Right renal cortex interstitium (tissue), 3 donors: ENCODE data around the gene PLA2R1. TPM values are rescaled to one million over a fixed set of nuclear protein-coding genes. Genes with fewer than 3 reads are reported as not detected.
"Not testable (repeated sequence)": the region's sequence is repeated elsewhere in the genome, so short reads cannot be mapped to it uniquely, and the experiment has no call there.

ENCODE experiments used
- DNase-seq, 3 donors: peaks; one replicate each; pipeline ENCODE4 v3.0.0-alpha.2; 2013; ENCODE audit warnings: low read depth in 3 of 3, low spot score in 2 of 3
- polyA plus RNA-seq, 3 donors: library from polyadenylated mRNA; unstranded; fragments of 120-200 nt; gene quantifications; one replicate each; pipeline ENCODE4 v1.2.1, GENCODE V29; 2013; ENCODE audit not compliant: insufficient read length in 3 of 3

PLA2R1 gene
- polyA plus RNA-seq, 3 donors, result 65.5 to 130 (median 112) TPM

DNA sequence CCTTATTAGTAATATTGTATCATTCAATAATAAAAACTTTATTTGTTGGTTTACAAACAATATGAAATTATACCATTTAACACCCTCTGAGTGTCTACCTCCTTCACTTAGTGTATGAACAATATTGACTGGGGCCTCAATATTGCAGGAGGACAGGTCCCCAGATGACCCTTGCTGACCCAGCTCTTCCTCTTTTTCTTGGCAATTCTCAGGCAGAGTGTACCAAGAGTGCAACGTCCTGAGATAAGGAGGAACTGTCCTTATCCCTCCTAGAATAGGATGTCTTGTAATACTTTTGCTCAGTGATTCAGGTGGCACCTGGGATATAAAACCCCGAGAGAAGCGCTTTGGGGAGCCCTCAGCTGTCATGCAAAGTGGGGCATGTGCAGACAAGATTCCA lies 76.8 kb downstream of the PLA2R1 start:
- no peak for DNase-seq

DNA sequence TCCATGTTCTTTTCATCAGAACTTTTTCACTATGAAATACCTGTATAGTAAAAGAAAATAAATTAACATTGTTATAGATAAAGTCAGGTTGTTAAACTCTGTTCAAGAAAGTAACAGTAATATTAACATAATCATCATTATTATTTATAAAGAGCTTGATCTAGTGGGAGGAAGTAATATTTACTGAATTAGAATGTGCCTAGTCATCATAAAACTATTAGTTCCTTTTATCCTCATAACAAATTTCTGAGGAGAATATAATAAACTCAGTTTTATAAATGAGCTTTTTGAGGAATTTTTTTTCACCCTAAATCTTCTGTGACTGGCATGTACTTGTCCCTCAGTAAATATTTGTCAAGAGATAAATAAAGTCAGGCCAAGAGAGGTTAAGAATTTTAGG lies 78.4 kb downstream of the PLA2R1 start:
- no peak for DNase-seq

- no peak for DNase-seq
Measured at GRCh38 chr2:159982842-159983785, 79.3 kb downstream of the PLA2R1 start.

- no peak for DNase-seq
Measured at GRCh38 chr2:159982270-159982669, 80.1 kb downstream of the PLA2R1 start.

GRCh38 chr2:159976527-159977160 lies 85.8 kb downstream of the PLA2R1 start:
- no peak for DNase-seq

GRCh38 chr2:159973325-159973724 lies 89.1 kb downstream of the PLA2R1 start:
- DNase-seq, result no peak

DNA sequence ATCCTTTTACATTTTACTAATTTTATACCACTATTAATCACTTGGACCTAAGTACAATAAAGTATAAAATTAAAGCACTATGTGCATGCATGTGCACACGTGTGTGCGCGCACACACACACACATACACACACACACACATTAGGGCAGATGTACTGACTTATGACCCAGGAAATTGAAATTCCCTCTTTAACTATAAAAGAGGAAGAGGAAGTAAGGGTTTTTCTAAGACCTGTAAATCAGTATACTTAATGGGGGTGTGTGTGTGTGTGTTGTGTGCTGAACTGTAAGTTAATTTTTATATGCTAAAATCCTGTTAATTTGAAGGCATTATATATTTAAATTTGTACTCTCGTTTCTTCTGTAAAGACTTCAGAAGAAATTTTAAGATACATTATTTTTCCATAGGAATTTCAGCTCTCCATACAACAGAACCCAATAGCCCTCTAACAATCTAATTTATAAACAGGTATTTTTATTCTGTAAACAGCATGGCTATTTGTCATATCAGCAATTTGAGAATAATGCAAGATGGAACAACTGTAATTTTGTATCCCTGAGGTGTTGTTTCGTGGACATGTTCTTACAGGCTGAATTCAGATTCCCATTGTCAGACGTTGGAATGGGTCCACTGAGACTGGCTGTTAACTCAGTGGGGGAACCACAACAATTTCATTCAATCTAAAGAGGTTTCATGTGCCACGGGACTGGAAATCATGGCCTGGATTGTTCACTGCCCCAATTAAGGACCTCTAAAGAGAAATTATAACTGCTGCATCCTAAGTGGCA lies 90.9 kb downstream of the PLA2R1 start:
- DNase-seq, result no peak

DNA sequence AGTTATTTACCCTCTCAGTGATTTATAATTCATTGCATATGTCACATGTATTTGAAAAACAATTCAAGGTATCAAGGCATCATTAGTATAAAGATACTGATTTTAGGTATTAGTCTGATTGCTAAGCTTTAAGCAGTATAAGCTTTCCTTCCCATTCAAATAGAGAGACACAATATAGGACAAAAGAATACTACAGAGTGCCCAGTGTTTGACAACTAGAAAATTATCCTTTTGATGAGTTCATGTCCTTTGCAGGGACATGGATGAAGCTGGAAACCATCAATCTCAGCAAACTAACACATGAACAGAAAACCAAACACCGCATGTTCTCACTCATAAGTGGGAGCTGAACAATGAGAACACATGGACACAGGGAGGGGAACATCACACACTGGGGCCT lies 91.9 kb downstream of the PLA2R1 start:
- DNase-seq, result not testable (repeated sequence)

DNA sequence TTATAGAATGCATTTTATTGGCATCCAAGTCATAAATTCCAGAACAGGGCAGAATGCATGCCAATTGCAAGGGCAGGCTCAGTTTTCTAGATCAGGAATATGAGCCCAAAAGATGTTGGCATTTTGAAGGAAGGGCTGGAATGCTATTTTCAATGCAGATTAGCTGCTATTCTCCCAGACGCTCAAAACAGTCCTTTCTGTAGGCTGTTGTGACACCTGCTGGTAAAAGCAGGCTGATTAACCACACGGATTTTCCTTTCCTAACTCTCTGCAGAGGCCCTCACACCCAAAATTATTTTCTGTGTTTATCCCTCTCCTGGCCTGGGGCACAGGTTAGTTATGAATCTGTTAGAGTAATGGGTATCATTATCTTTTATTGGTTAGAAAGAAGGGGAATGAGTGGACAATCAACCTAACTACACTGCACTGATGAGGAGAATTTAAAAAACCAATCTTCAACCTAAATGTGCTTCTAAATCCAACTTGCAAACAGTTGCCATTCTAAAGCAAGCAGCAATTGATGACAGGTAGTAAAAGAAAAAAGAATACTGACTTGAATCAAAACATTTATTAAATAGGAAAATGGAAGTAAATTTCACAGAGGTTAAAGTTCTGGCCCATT lies 94.0 kb downstream of the PLA2R1 start:
- DNase-seq, result no peak

DNA sequence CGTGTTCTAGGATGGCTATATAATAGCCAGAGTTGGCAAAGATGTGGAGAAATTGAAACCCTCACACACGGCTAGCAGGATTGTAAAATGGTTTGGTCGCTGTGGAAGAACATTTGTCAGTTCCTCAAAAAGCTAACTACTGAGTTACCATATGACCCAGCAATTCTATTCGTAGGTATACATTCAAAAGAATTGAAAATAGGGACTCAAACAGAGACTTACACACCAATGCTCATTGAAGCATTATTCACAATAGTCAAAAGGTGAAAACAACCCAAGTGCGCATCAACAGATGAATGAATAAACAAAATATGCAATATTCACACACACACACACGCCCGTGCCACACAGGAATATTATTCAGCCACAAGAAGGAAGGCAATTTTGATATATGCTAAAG lies 98.7 kb downstream of the PLA2R1 start:
- DNase-seq, result no peak

GRCh38 chr2:159962513-159962912 lies 99.9 kb downstream of the PLA2R1 start:
- not testable (repeated sequence) for DNase-seq

GRCh38 chr2:159961451-159961850 lies 101.0 kb downstream of the PLA2R1 start:
- no peak for DNase-seq

DNA sequence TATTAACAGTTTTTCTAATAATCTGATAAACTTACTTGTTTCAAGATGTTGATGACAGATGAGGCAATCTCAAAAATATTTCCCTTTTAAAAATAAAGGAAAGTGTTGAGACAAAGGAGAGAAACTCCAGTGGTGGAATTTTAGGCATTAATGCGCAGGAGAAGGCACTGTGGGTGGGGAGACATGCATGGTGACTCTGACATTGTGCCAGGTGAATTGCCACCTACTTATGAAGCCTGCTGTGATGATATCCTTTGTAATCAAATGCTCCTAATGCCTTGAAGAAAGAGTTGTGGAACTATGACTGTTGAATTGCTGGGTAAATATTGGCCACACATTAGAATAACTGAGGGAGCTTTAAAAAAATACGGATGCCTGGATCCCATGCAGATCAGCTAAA lies 101.4 kb downstream of the PLA2R1 start:
- no peak for DNase-seq

- DNase-seq, result no peak
Measured at GRCh38 chr2:159960414-159960813, 102.0 kb downstream of the PLA2R1 start.

DNA sequence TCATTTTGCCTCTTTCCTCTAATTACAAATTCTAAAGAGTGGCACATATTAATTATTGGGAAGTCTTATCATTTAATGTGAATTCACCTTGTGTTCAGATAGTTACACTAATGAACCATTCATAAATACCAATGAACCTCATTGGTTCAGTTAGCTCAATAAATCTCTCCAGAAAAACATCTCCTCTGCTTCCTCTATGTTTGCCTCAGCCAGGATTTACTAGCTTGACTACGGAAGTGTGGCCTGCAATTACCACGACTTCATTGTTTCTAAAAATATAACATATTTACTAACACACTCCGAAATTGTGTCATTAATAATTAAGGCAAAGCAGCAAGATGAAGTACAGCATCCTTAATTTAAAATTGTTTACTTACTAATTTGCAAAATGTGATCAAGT lies 103.3 kb downstream of the PLA2R1 start:
- DNase-seq, result no peak

DNA sequence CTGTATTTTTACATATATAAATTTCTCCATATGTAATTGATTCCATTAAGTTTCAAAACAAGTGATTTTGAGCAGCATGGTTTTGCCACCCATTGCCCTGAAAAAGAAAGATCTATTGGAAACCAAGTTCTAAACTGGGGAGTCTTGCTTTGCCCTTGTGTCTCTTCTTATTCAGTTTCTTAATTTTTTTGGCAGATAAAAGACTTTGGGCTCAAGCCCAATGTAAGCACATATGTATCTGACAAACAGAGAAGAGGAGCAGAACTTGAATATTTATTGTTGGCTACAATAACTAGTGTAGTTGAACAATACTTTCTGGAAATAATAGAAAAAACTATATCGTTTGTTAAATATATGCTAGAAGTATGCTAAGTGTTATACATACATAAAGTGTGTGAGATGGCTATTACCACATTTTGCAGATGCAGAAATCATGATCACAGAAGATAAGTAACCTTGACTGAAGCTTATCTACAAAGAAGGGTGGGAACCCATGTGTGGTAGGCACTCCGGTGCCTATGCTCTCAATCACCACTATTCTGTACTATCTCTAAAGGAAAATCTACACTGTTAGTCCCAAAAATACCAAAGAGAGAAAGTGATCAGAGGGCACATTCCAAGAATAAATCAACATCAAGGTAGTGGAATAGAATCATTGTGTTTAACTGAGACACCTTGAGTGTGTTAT lies 109.1 kb downstream of the PLA2R1 start:
- no peak for DNase-seq

- DNase-seq, result no peak
Measured at GRCh38 chr2:159946326-159946999, 116.0 kb downstream of the PLA2R1 start.

DNA sequence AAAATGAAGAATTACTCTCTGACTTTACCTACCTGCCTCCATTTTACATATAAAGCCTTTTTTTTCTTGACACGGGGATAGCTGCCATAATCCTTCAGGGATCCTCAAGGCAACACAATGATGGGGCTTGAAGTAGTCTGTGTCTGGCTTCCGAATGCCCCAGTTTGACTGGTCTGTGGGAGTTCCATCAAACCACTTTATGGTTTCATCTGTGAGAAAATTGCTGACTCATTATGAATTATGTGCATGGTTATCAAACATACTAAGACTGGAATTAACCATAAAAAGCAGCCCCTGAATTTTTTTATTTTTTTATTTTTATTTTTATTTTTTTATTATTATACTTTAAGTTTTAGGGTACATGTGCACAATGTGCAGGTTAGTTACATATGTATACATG lies 117.5 kb downstream of the PLA2R1 start:
- no peak for DNase-seq

- no peak for DNase-seq
Measured at GRCh38 chr2:159942146-159942545, 120.3 kb downstream of the PLA2R1 start.

GRCh38 chr2:159941729-159942128 lies 120.7 kb downstream of the PLA2R1 start:
- no peak for DNase-seq
